ENCODE measurements around the gene RASIP1. TPM values are rescaled to one million over a fixed set of nuclear protein-coding genes. Genes with fewer than 3 reads are reported as not detected.

RASIP1 gene
- total RNA-seq, 3 donors from 2014 or later (not counting 1 experiment from before 2014, with no cell fraction given), result not detected

- H3K9me3 ChIP-seq (ENCODE audit: control insufficient read depth, insufficient read depth, low read length), result no peaks in the 10 kb centered on the region
- H3K36me3 ChIP-seq (ENCODE audit: control insufficient read depth, insufficient read depth, low read length), result no peaks in the 10 kb centered on the region
- peak in 1 of 3 donors; percentile 3 for ATAC-seq
- peaks cover 25% of the 10 kb centered on the region for H3K4me1 ChIP-seq (ENCODE audit: control insufficient read depth, insufficient read depth, low read length)
- peak in 1 of 2 donors; percentile 32 for DNase-seq
- H3K27ac ChIP-seq (ENCODE audit: low read length), result no peak overlapping the region
- Mint-ChIP-seq H3K9me3 (no peaks in the 10 kb centered on the region), H3K27ac (no peak overlapping the region), H3K4me1 (peaks cover 8 to 24% of the 10 kb centered on the region in 2 donors), H3K27me3 (ENCODE audit: low read depth in 2 of 2) (peaks cover 0 to 3% of the 10 kb centered on the region in 2 donors), H3K4me3 (peak overlapping the region; percentile 49), H3K36me3 (no peaks in the 10 kb centered on the region)
- H3K27me3 ChIP-seq (ENCODE audit: control insufficient read depth, insufficient read depth, low read length), result peaks cover 9% of the 10 kb centered on the region
- no peak for TF ChIP-seq CTCF (IDR thresholded peaks at IDR 0.05)
- intact Hi-C loops (cut with micrococcal nuclease), result loop anchor here (5.0 kb wide), 1 partner anchor 92 kb away; the partner anchor contains the start of gene CA11
- 5% methylated on average over 51 of the region's 51 CpGs for WGBS (ENCODE audit: insufficient coverage)
- no peak overlapping the region for H3K4me3 ChIP-seq (ENCODE audit: low read length)
These were observed 826 bp downstream of the RASIP1 start for GRCh38 chr19:48739404-48740163.

GRCh38 chr19:48738557-48739403 is 1.6 kb downstream of the RASIP1 start:
- Histone ChIP-seq H3K36me3 (ENCODE audit: control insufficient read depth, insufficient read depth, low read length) (no peaks in the 10 kb centered on the region), H3K27me3 (ENCODE audit: control insufficient read depth, insufficient read depth, low read length) (peaks cover 9% of the 10 kb centered on the region), H3K9me3 (ENCODE audit: control insufficient read depth, insufficient read depth, low read length) (no peaks in the 10 kb centered on the region), H3K27ac (ENCODE audit: low read length) (peak overlapping the region; percentile 45), H3K4me1 (ENCODE audit: control insufficient read depth, insufficient read depth, low read length) (peaks cover 25% of the 10 kb centered on the region), H3K4me3 (ENCODE audit: low read length) (no peak overlapping the region)
- Mint-ChIP-seq H3K4me1 (peaks cover 8 to 24% of the 10 kb centered on the region in 2 donors), H3K27ac (peak overlapping the region in 1 of 2 donors; percentile 49), H3K27me3 (ENCODE audit: low read depth in 2 of 2) (no peaks in the 10 kb centered on the region), H3K9me3 (no peaks in the 10 kb centered on the region), H3K36me3 (no peaks in the 10 kb centered on the region), H3K4me3 (peak overlapping the region; percentile 56)
- intact Hi-C loops (cut with micrococcal nuclease), result loop anchor here (1.0 to 5.0 kb wide), 2 partner anchors 24 to 91 kb away; partner anchors contain the start of gene CA11
- DNase-seq (peak; percentile 71 to 93), ATAC-seq (peak; percentile 87 to 91 (median 88))
- TF ChIP-seq CTCF (IDR thresholded peaks at IDR 0.05), result no peak
- 2% methylated on average over 96 of the region's 96 CpGs for WGBS (ENCODE audit: insufficient coverage)

GRCh38 chr19:48737360-48737998 is 2.9 kb downstream of the RASIP1 start:
- H3K4me3 ChIP-seq (ENCODE audit: low read length), result no peak overlapping the region
- H3K36me3 ChIP-seq (ENCODE audit: control insufficient read depth, insufficient read depth, low read length), result no peaks in the 10 kb centered on the region
- H3K9me3 Mint-ChIP-seq, result no peaks in the 10 kb centered on the region
- 83% methylated on average over 21 of the region's 22 CpGs for WGBS (ENCODE audit: insufficient coverage)
- H3K27ac ChIP-seq (ENCODE audit: low read length), result no peak overlapping the region
- intact Hi-C loops (cut with micrococcal nuclease), result loop anchor here (5.0 kb wide), 1 partner anchor 90 kb away; the partner anchor contains the start of gene CA11
- peaks cover 9% of the 10 kb centered on the region for H3K27me3 ChIP-seq (ENCODE audit: control insufficient read depth, insufficient read depth, low read length)
- H3K27ac Mint-ChIP-seq, result no peak overlapping the region
- no peaks in the 10 kb centered on the region for H3K9me3 ChIP-seq (ENCODE audit: control insufficient read depth, insufficient read depth, low read length)
- no peaks in the 10 kb centered on the region for H3K36me3 Mint-ChIP-seq
- H3K4me1 ChIP-seq (ENCODE audit: control insufficient read depth, insufficient read depth, low read length), result peaks cover 25% of the 10 kb centered on the region
- ATAC-seq (no peak), DNase-seq (peak in 1 of 2 donors; percentile 28)
- peaks cover 8 to 24% of the 10 kb centered on the region in 2 donors for H3K4me1 Mint-ChIP-seq
- H3K4me3 Mint-ChIP-seq, result peak overlapping the region; percentile 58
- TF ChIP-seq CTCF (IDR thresholded peaks at IDR 0.05), result no peak
- peaks cover 6% of the 10 kb centered on the region in 2 donors for H3K27me3 Mint-ChIP-seq (ENCODE audit: low read depth in 2 of 2)

All from natural killer cell (primary cell).